DMS79 (cell line): ENCODE data around the gene GTF2H2.
"Not testable (repeated sequence)": the region's sequence is repeated elsewhere in the genome, so short reads cannot be mapped to it uniquely, and the experiment has no call there.

ENCODE experiments used
- DNase-seq: peaks from one replicate; lab custom pipeline; 2025; lab: John Stamatoyannopoulos, UW

The GTF2H2 gene

GRCh38 chr5:71067262-71067928 lies at the start of gene GTF2H2:
GTF2H2 (minus strand) TSS chr5:71067676; CDS start chr5:71062763, 4,913 bp downstream.
- DNase-seq: not testable (repeated sequence)

GRCh38 chr5:71109730-71110275 lies 42.3 kb upstream of the GTF2H2 start:
- not testable (repeated sequence) for DNase-seq

- not testable (repeated sequence) for DNase-seq
Measured at GRCh38 chr5:71099996-71100395, 32.5 kb upstream of the GTF2H2 start.

- not testable (repeated sequence) for DNase-seq
Measured at GRCh38 chr5:71097930-71098203, 30.4 kb upstream of the GTF2H2 start.

GRCh38 chr5:71097173-71097929 lies 29.9 kb upstream of the GTF2H2 start:
- not testable (repeated sequence) for DNase-seq

- not testable (repeated sequence) for DNase-seq
Measured at GRCh38 chr5:71089773-71090172, 22.3 kb upstream of the GTF2H2 start.

- DNase-seq: not testable (repeated sequence)
Measured at GRCh38 chr5:71088754-71089153, 21.3 kb upstream of the GTF2H2 start.

GRCh38 chr5:71086145-71086544 lies 18.7 kb upstream of the GTF2H2 start:
- DNase-seq: not testable (repeated sequence)

- DNase-seq: not testable (repeated sequence)
Measured at GRCh38 chr5:71084280-71085063, 17.0 kb upstream of the GTF2H2 start.

GRCh38 chr5:71082898-71083297 lies 15.4 kb upstream of the GTF2H2 start:
- DNase-seq: not testable (repeated sequence)

- DNase-seq: not testable (repeated sequence)
Measured at GRCh38 chr5:71082340-71082739, 14.9 kb upstream of the GTF2H2 start.

GRCh38 chr5:71061322-71061721 lies 6.2 kb downstream of the GTF2H2 start:
- DNase-seq: not testable (repeated sequence)

GRCh38 chr5:71059426-71059825 lies 8.1 kb downstream of the GTF2H2 start:
- not testable (repeated sequence) for DNase-seq

- DNase-seq: not testable (repeated sequence)
Measured at GRCh38 chr5:71044808-71045207, 22.7 kb downstream of the GTF2H2 start.

- not testable (repeated sequence) for DNase-seq
Measured at GRCh38 chr5:71044128-71044527, 23.3 kb downstream of the GTF2H2 start.

- not testable (repeated sequence) for DNase-seq
Measured at GRCh38 chr5:71031046-71031776, 36.3 kb downstream of the GTF2H2 start.

- not testable (repeated sequence) for DNase-seq
Measured at GRCh38 chr5:71025289-71025953, 42.1 kb downstream of the GTF2H2 start, which contains the start of gene NAIP. NAIP (minus strand) TSS chr5:71025339; CDS start chr5:71012915, 12,424 bp downstream.

GRCh38 chr5:71020643-71021042 lies 46.8 kb downstream of the GTF2H2 start:
- DNase-seq: not testable (repeated sequence)

- not testable (repeated sequence) for DNase-seq
Measured at GRCh38 chr5:71018376-71019005, 49.0 kb downstream of the GTF2H2 start.

GRCh38 chr5:71014176-71014575 lies 53.3 kb downstream of the GTF2H2 start:
- no peak for DNase-seq
